Brain microvascular endothelial cell (primary cell): ENCODE results near the gene TRIM42.

Experiments
- DNase-seq: peaks from one replicate; pipeline ENCODE4 v3.0.0-alpha.2; 2020
- H3K27ac ChIP-seq: fragments of 250-450 bp; sonication (Bioruptor Pico); 2 replicates; pipeline ENCODE4 v1.5.1; 2020; ENCODE audit warnings: mild to moderate bottlenecking, moderate library complexity
- H3K27me3 ChIP-seq: fragments of 250-450 bp; sonication (Bioruptor Pico); replicated peaks from 2 replicates; pipeline ENCODE4 v1.5.1; 2020; ENCODE audit warnings: mild to moderate bottlenecking
- H3K36me3 ChIP-seq: fragments of 250-450 bp; sonication (Bioruptor Pico); replicated peaks from 2 replicates; pipeline ENCODE4 v1.5.1; 2020; ENCODE audit warnings: mild to moderate bottlenecking
- H3K4me3 ChIP-seq: 2 replicates; pipeline ENCODE4 v1.5.1; 2011; ENCODE audit warnings: low read depth, mild to moderate bottlenecking, control low read depth, low read length, moderate library complexity
- CTCF ChIP-seq: IDR thresholded peaks from 2 replicates; pipeline ENCODE4 v1.5.1; 2011; ENCODE audit warnings: low read depth, mild to moderate bottlenecking, moderate library complexity, low read length, control low read depth, inconsistent platforms; ENCODE audit errors: missing control alignments
- in situ Hi-C: cut with HindIII; loops from 2 replicates; pipeline ENCODE4 v1.10.0; 2017; ENCODE audit warnings: low sequenced_read_pairs, low pct_ligation_motif_present

The TRIM42 gene

GRCh38 chr3:140677764-140678163 lies at the start of gene TRIM42:
Gene TRIM42 (plus strand): TSS chr3:140678064. CDS start chr3:140678230, 166 bp downstream.
- no peaks in the 10 kb centered on the region for H3K36me3 ChIP-seq
- DNase-seq, result no peak
- TF ChIP-seq CTCF, result no peak
- no peak within 1 kb of the TSS for H3K4me3 ChIP-seq
- no peak within 1 kb of the TSS for H3K27ac ChIP-seq
- in situ Hi-C loops, result no loop called here
- H3K27me3 ChIP-seq, result no peaks in the 10 kb centered on the region

GRCh38 chr3:140628606-140629005 lies 49.3 kb upstream of the TRIM42 start:
- no peak for TF ChIP-seq CTCF

GRCh38 chr3:140629357-140630137 lies 48.3 kb upstream of the TRIM42 start:
- Histone ChIP-seq H3K27me3 (no peaks in the 10 kb centered on the region), H3K4me3 (no peak overlapping the region), H3K36me3 (no peaks in the 10 kb centered on the region), H3K27ac (peak overlapping the region; percentile 89)
- peak; percentile 96 for DNase-seq
- no peak for TF ChIP-seq CTCF
- in situ Hi-C loops, result no loop called here

More at GRCh38 chr3:140628606-140629005, 49.3 kb upstream of the TRIM42 start:
- no peak for DNase-seq
- in situ Hi-C loops, result no loop called here
- Histone ChIP-seq H3K27me3 (no peaks in the 10 kb centered on the region), H3K27ac (peak overlapping the region; percentile 89), H3K36me3 (no peaks in the 10 kb centered on the region), H3K4me3 (no peak overlapping the region)

- peak overlapping the region; percentile 66 for H3K27ac ChIP-seq
- no peaks in the 10 kb centered on the region for H3K27me3 ChIP-seq
- DNase-seq, result no peak
- in situ Hi-C loops, result no loop called here
- H3K4me3 ChIP-seq, result no peak overlapping the region
- no peak for TF ChIP-seq CTCF
- H3K36me3 ChIP-seq, result no peaks in the 10 kb centered on the region
These were observed 47.5 kb upstream of the TRIM42 start for GRCh38 chr3:140630366-140630765.

- H3K27ac ChIP-seq, result no peak overlapping the region
- peak; percentile 41 for DNase-seq
- in situ Hi-C loops, result no loop called here
- no peak overlapping the region for H3K4me3 ChIP-seq
- TF ChIP-seq CTCF, result no peak
- H3K27me3 ChIP-seq, result no peaks in the 10 kb centered on the region
- no peaks in the 10 kb centered on the region for H3K36me3 ChIP-seq
These were observed 47.0 kb upstream of the TRIM42 start for GRCh38 chr3:140630866-140631265.

- no peak overlapping the region for H3K4me3 ChIP-seq
- no peaks in the 10 kb centered on the region for H3K27me3 ChIP-seq
- no peaks in the 10 kb centered on the region for H3K36me3 ChIP-seq
- no peak overlapping the region for H3K27ac ChIP-seq
- no peak for DNase-seq
- no peak for TF ChIP-seq CTCF
- in situ Hi-C loops, result no loop called here
These were observed 42.6 kb upstream of the TRIM42 start for GRCh38 chr3:140635276-140635675.
